ENCODE measurements around the gene COMT.

DNA sequence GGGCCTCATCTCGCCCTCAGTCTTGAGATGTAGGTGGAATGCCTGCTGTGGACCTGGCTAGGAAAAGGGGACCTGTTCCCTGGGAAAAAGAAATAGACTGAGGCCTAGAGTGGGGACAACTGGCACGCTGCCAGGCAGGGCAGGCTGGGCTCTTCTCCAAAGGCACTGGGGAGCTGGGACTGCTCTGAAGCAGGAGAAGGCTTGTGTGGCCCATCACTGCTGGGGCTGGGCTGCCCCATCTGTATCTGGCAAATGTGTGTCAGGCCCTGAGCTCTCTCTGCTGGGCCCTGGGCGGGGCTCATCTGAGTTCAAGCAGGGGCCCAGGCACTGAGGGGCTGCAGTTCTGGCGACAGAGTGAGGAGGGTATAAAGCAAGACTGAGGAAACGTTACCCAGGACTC is 42.2 kb downstream of the COMT start:
- TF ChIP-seq, protein P1, sequence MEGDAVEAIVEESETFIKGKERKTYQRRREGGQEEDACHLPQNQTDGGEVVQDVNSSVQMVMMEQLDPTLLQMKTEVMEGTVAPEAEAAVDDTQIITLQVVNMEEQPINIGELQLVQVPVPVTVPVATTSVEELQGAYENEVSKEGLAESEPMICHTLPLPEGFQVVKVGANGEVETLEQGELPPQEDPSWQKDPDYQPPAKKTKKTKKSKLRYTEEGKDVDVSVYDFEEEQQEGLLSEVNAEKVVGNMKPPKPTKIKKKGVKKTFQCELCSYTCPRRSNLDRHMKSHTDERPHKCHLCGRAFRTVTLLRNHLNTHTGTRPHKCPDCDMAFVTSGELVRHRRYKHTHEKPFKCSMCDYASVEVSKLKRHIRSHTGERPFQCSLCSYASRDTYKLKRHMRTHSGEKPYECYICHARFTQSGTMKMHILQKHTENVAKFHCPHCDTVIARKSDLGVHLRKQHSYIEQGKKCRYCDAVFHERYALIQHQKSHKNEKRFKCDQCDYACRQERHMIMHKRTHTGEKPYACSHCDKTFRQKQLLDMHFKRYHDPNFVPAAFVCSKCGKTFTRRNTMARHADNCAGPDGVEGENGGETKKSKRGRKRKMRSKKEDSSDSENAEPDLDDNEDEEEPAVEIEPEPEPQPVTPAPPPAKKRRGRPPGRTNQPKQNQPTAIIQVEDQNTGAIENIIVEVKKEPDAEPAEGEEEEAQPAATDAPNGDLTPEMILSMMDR (IDR thresholded peaks at IDR 0.05): no peak
- TF ChIP-seq POLR2A (IDR thresholded peaks at IDR 0.05): no peak
